ENCODE results near the gene LRCH1. TPM values are rescaled to one million over a fixed set of nuclear protein-coding genes. Genes with fewer than 3 reads are reported as not detected.

The LRCH1 gene
- polyA plus RNA-seq, 1 donor (not counting 4 experiments of a cell fraction or from before 2014, with no cell fraction given), result 16.2 TPM

- peaks cover 2% of the 10 kb centered on the region for H3K9me1 ChIP-seq (ENCODE audit: control insufficient read depth, extremely low read depth, insufficient read depth, low read length)
- H3K79me2 ChIP-seq (ENCODE audit: control insufficient read depth, insufficient read depth, low read length), result peaks cover 40% of the 10 kb centered on the region
- no peak for DNase-seq (ENCODE audit: low read depth, low spot score)
- no peak for FAIRE-seq
- H3K4me2 ChIP-seq (ENCODE audit: control insufficient read depth, extremely low read depth, insufficient read depth, low read depth, low read length), result no peak overlapping the region
- peaks cover 14% of the 10 kb centered on the region for H3K4me1 ChIP-seq (ENCODE audit: control insufficient read depth, extremely low read depth, insufficient read depth, low read length)
- H3K36me3 ChIP-seq (ENCODE audit: control insufficient read depth in 2 of 2, extremely low read depth in 1 of 2, insufficient read depth in 2 of 2, low read length in 2 of 2), result peaks cover 7 to 11% of the 10 kb centered on the region in 2 experiments
- no peaks in the 10 kb centered on the region for H3K27me3 ChIP-seq (ENCODE audit: control insufficient read depth, extremely low read depth, insufficient read depth, low read length)
- no peaks in the 10 kb centered on the region for H3K9me3 ChIP-seq (ENCODE audit: control insufficient read depth, low read depth, low read length)
- no peak overlapping the region for H2AFZ ChIP-seq (ENCODE audit: control insufficient read depth, low read length)
- no peak overlapping the region for H3K27ac ChIP-seq (ENCODE audit: control insufficient read depth, insufficient read depth, low read length)
- H3K4me3 ChIP-seq (ENCODE audit: control insufficient read depth in 2 of 3, extremely low read depth in 1 of 3, insufficient read depth in 2 of 3, low read depth in 1 of 3, low read length in 3 of 3), result no peak overlapping the region
- H4K20me1 ChIP-seq (ENCODE audit: control insufficient read depth, extremely low read depth, insufficient read depth, low read length), result peaks cover 3% of the 10 kb centered on the region
- TF ChIP-seq EZH2 (IDR thresholded peaks at IDR 0.05; ENCODE audit: low read length) (no peak), CTCF (optimal IDR thresholded peaks at IDR 0.05 in 1 of 3, IDR thresholded peaks at IDR 0.05 in 1 of 3, conservative IDR thresholded peaks at IDR 0.05 in 1 of 3; ENCODE audit: extremely low read depth in 1 of 3, insufficient read depth in 2 of 3, low read length in 3 of 3) (no peak)
- no peak overlapping the region for H3K9ac ChIP-seq (ENCODE audit: control insufficient read depth, extremely low read depth, insufficient read depth, low read length)
- dilution Hi-C loops (cut with MboI; ENCODE audit: extremely low pct_ligation_motif_present, low sequenced_read_pairs), result no loop called here
These were observed 114.8 kb downstream of the LRCH1 start for GRCh38 chr13:46667687-46668281.

GRCh38 chr13:46668302-46668720 is 115.3 kb downstream of the LRCH1 start:
- dilution Hi-C loops (cut with MboI; ENCODE audit: extremely low pct_ligation_motif_present, low sequenced_read_pairs), result no loop called here
- Histone ChIP-seq H2AFZ (ENCODE audit: control insufficient read depth, low read length) (no peak overlapping the region), H3K27me3 (ENCODE audit: control insufficient read depth, extremely low read depth, insufficient read depth, low read length) (no peaks in the 10 kb centered on the region), H3K79me2 (ENCODE audit: control insufficient read depth, insufficient read depth, low read length) (peaks cover 40% of the 10 kb centered on the region), H3K4me3 (ENCODE audit: control insufficient read depth in 2 of 3, extremely low read depth in 1 of 3, insufficient read depth in 2 of 3, low read depth in 1 of 3, low read length in 3 of 3) (no peak overlapping the region), H3K9me1 (ENCODE audit: control insufficient read depth, extremely low read depth, insufficient read depth, low read length) (peaks cover 2% of the 10 kb centered on the region), H4K20me1 (ENCODE audit: control insufficient read depth, extremely low read depth, insufficient read depth, low read length) (peaks cover 3% of the 10 kb centered on the region), H3K9ac (ENCODE audit: control insufficient read depth, extremely low read depth, insufficient read depth, low read length) (no peak overlapping the region), H3K27ac (ENCODE audit: control insufficient read depth, insufficient read depth, low read length) (no peak overlapping the region), H3K4me2 (ENCODE audit: control insufficient read depth, extremely low read depth, insufficient read depth, low read depth, low read length) (no peak overlapping the region), H3K4me1 (ENCODE audit: control insufficient read depth, extremely low read depth, insufficient read depth, low read length) (peaks cover 11% of the 10 kb centered on the region), H3K9me3 (ENCODE audit: control insufficient read depth, low read depth, low read length) (no peaks in the 10 kb centered on the region), H3K36me3 (ENCODE audit: control insufficient read depth in 2 of 2, extremely low read depth in 1 of 2, insufficient read depth in 2 of 2, low read length in 2 of 2) (peaks cover 7 to 11% of the 10 kb centered on the region in 2 experiments)
- FAIRE-seq, result peak; percentile 60
- TF ChIP-seq CTCF (optimal IDR thresholded peaks at IDR 0.05 in 1 of 3, IDR thresholded peaks at IDR 0.05 in 1 of 3, conservative IDR thresholded peaks at IDR 0.05 in 1 of 3; ENCODE audit: extremely low read depth in 1 of 3, insufficient read depth in 2 of 3, low read length in 3 of 3) (no peak), EZH2 (IDR thresholded peaks at IDR 0.05; ENCODE audit: low read length) (no peak)
- no peak for DNase-seq (ENCODE audit: low read depth, low spot score)
